Activated naive CD4-positive, alpha-beta T cell treated with anti-CD3 and anti-CD28 coated beads, Interleukin-2, amount 50 U/mL, for 72 hours (primary cell): Measurements from ENCODE around the gene COPZ1. TPM values are rescaled to one million over a fixed set of nuclear protein-coding genes. Genes with fewer than 3 reads are reported as not detected.

Source experiments
- ATAC-seq, 2 donors: fragments of 150-1000 bp; cut with Tn5 transposase; 2 replicates each; pipeline ENCODE4 v1.10.0; 2021; ENCODE audit warnings: mild to moderate bottlenecking in 2 of 2, moderate library complexity in 2 of 2
- DNase-seq, 2 donors: peaks; one replicate each; pipeline ENCODE4 v3.0.0; 2021 to 2022; ENCODE audit warnings: low spot score in 2 of 2
- H3K27ac Mint-ChIP-seq, 2 donors: one replicate each; pipeline ENCODE4 v1.8.0; 2022; ENCODE audit warnings: mild to moderate bottlenecking in 2 of 2, mixed read lengths in 2 of 2
- H3K36me3 Mint-ChIP-seq, 2 donors: one replicate each; pipeline ENCODE4 v1.8.0; 2022; ENCODE audit warnings: mixed read lengths in 2 of 2
- H3K9me3 Mint-ChIP-seq, 2 donors: one replicate each; pipeline ENCODE4 v1.8.0; 2022; ENCODE audit warnings: mixed read lengths in 2 of 2
- total RNA-seq, 2 donors: library from RNA; stranded (reverse); gene quantifications; one replicate each; pipeline ENCODE4 v1.2.3, GENCODE V29; 2022

Gene COPZ1
- total RNA-seq, 2 donors from 2014 or later: 99.1 to 101 TPM

DNA sequence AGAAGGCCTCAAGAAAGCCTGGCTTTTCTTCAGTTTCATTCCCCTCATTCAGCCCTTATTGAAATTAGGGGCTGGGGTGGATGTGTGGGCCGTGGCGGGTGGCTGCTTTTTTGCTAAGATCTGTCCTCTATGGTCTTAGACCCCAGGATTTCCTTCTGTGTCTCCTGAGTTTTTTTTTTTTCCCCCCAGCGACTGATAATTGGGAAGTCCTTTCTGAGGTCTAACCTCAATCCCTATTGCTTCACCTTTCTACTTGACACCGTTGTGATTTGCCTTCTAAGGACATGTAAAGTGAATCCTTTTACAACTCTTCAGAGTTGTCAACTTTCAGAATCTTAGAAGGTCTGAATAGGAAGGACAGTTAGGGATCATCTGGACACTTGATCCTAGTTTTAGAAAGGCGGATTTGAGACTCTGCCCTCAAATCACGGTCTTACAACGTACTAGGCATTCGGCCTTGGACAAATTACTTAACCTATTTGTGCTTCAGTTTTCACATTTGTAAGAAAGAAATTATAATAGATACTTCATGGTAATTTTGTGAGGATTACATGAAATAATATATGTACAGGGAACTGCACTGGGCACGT, 34.9 kb downstream of the COPZ1 start:
- Mint-ChIP-seq H3K36me3 (no peaks in the 10 kb centered on the region), H3K27ac (no peak overlapping the region), H3K9me3 (no peaks in the 10 kb centered on the region)
- DNase-seq (no peak), ATAC-seq (no peak)

DNA sequence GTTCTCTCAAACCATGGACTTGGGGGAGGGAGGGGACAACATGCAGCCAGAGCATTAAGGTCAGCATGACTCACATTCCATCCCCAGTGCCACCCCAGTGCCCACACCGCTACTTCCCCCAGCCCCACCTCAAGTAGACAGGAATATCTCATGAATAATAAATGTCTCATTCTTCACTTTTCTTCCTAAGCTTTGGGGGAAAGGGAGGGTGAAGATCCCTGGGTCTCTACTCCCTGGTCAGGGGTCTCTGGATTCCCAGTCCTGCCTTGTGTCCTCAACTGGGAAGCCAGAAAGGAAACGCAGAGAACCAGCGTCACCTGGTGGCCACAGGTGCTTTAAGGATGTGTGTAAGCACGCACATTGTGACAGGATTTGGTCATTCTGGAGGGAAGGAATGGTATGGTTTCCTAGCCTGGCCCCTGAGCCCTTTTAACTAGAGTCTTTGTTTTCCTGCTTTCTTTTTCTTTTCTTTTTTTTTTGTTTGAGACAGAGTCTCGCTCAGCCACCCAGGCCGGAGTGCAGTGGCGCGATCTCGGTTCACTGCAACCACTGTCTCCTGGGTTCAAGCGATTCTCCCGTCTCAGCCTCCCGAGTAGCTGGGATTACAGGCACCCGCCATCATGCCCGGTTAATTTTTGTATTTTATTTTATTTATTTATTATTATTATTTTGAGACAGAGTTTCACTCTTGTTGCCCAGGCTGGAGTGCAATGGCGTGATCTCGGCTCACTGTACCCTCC, 36.0 kb downstream of the COPZ1 start:
- no peak for ATAC-seq
- DNase-seq: peak in 1 of 2 donors; percentile 63
- Mint-ChIP-seq H3K9me3 (no peaks in the 10 kb centered on the region), H3K27ac (peak overlapping the region in 1 of 2 donors; percentile 34), H3K36me3 (no peaks in the 10 kb centered on the region)

DNA sequence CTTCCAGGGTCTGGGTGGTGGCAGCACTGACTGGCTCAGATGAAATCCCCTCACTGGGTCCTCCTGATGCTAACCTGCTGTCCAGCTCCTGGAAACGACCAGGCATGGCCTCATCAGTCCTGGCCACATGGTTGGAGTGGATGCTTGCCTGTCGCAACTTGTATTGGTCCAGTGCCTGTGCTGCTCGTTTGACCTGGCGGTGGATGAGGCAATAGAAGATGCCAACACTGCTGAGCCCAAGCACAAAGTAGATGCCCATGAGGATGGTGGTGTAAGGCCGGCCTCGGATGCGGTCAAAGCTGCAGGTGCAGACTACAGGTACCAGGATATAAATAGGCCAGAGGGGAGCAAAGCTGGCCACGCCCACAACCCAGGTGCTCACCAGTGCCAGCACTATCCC, 38.1 kb downstream of the COPZ1 start:
- Mint-ChIP-seq H3K9me3 (no peaks in the 10 kb centered on the region), H3K36me3 (no peaks in the 10 kb centered on the region)
- ATAC-seq: no peak

DNA sequence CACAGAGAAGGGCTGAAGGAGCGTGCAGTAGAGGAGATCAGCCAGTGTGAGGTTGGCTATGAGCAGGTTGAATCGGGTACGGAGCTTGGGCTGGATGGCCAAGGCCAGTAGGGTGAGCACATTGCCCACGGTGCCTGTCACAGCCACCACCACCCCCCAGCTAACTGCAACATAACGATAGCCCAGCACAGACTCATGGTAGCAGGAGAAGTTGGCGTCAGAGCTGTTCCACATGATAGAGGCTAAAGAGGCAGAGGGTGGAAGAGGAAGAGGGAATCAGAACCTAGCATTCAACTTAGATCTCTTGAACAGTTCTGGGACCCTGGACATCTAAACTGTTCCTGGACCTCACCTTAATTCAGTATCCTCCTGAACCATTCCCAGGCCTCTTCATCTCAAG, 38.7 kb downstream of the COPZ1 start:
- H3K9me3 Mint-ChIP-seq: no peaks in the 10 kb centered on the region
- ATAC-seq (no peak), DNase-seq (no peak)
- peak overlapping the region in 1 of 2 donors; percentile 85 for H3K27ac Mint-ChIP-seq
- no peaks in the 10 kb centered on the region for H3K36me3 Mint-ChIP-seq

More for the DNA sequence above, 38.1 kb downstream of the COPZ1 start:
- no peak for DNase-seq
- peak overlapping the region in 1 of 2 donors; percentile 85 for H3K27ac Mint-ChIP-seq

DNA sequence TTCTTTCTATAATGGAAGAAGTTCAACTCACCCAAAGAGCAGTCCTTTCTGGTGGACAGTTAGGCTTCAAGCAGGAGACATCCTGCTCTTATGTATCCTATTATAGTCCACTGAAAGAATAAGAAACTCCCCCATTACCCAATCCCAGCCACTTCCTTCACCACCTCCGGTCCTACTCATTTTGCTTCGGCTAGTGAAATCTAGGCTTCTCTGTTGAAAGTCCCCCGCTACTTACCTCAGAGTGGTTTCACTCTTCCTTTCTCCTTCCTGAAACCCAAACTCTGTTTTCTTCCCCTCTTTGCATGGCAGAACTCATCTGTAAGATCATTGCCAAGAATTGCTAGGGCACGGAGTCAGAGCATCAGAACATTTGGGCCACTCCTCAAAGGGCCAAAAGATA, 39.5 kb downstream of the COPZ1 start, which contains the start of gene GPR84:
GPR84 (minus strand) TSS at position 74 of the 400 bp plus-strand sequence. CDS start 635 bp downstream, outside the sequence.
- no peaks in the 10 kb centered on the region for H3K36me3 Mint-ChIP-seq
- no peaks in the 10 kb centered on the region for H3K9me3 Mint-ChIP-seq
- DNase-seq (peak in 1 of 2 donors; percentile 67), ATAC-seq (peak; percentile 63 to 66)
- peak within 1 kb of the TSS; percentile 12 to 85 for H3K27ac Mint-ChIP-seq

DNA sequence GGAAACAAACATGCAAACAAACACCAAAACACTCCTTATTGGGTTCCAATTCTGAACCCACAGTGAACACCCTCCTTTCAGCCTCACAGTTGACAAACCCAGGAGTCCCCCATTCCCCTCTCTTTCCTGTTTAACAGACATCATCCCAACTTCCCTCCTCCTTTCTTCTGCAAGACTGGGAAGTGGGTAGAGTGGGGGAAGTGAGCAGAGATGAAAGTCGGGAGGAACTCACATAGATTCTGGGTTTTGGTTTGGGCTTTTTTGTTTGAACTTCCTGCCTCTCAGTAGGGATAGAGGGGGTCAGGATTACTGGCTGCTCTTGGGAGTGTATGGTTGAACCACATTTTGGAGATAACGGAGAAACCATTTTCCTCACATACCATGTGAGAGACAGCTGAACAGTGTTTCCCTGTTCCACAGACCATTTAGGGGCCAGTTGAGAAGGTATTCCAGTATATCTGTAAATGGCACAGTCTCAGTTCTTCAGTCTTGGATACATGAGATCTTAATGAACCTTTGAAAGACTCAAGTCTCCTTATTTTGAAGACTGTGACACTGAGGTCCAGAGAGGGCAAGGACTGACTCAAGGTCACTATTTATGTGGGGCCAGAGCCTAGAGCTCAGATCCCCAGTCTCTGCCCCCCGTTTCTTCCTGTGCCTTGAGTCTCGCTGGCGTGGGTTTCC, 43.2 kb downstream of the COPZ1 start:
- Mint-ChIP-seq H3K9me3 (no peaks in the 10 kb centered on the region), H3K27ac (peak overlapping the region in 1 of 2 donors; percentile 0), H3K36me3 (no peaks in the 10 kb centered on the region)
- no peak for DNase-seq
- peak in 1 of 2 donors; percentile 23 for ATAC-seq

DNA sequence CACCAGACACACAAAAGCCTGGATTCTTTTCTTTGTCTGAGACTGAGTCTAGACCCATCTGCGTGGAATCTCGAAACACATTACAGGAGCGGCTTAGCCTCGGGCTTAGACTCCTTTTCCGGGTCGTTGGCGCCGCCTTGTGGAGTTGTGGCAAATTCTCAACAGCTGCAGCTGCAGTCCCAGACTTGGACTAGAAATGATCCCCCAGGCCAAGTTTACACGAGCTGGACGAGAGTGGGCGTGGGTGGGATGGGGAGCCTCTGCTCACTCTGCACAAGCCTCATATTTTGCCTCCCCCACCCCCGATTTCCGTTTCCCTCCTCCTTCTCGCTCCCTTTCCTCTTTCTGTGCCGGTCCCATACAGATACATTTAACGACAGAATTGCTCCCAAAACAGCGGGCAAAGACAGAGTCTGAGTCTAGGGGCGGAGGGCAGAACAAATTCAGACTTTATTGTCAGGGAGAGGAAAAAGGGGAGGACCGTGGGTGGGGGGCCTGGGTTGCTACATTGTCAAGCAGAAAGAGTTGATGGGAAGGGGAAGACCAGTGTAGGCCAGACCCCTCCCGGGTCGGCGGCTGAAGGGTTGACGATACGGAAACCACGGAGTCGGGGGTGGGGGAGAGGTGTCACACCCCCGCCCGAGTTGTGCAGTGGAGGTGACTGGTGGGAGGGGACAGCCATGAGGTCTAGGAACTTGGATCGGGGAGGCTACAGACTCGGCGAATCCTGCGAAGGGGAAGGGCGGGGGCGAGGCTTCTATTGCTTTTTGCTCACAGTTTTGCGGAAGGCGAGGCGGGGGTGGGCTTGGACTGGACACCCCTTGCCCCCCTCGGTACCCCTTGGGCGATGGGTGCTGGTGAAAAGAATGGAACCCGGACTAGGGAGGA, 44.0 kb downstream of the COPZ1 start:
- Mint-ChIP-seq H3K9me3 (no peaks in the 10 kb centered on the region), H3K36me3 (no peaks in the 10 kb centered on the region), H3K27ac (peak overlapping the region; percentile 15 to 79)
- ATAC-seq (peak; percentile 70 to 81), DNase-seq (peak; percentile 79 to 91)

DNA sequence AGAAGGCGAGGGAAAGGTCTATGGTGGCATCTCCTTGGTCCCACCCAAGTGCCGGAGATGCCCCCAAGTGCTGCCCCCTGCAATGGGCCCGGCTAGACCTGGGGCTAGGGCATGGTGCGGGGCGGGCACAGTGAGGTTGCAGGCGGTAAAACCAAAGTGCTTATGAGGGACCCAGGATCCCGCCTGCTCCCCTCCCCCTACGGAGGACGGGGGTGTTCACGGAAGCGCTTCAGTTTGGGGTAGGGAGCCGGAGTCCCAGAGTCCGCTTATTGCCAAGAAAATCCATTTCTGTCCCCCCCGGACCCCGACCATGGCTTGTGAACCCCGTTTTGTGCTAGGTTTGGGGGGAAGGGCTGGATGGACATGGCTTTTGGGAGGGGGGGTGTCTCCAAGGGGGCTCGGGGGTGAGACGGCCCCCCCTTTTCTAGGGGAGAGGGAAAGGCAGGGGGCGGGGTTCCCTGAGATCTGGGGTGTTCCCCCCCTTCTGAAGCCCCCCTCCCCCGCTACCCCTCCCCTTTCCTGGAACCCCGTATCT, 44.7 kb downstream of the COPZ1 start:
- Mint-ChIP-seq H3K9me3 (no peaks in the 10 kb centered on the region), H3K36me3 (no peaks in the 10 kb centered on the region), H3K27ac (peak overlapping the region in 1 of 2 donors; percentile 15)
- DNase-seq: no peak
- ATAC-seq: no peak

DNA sequence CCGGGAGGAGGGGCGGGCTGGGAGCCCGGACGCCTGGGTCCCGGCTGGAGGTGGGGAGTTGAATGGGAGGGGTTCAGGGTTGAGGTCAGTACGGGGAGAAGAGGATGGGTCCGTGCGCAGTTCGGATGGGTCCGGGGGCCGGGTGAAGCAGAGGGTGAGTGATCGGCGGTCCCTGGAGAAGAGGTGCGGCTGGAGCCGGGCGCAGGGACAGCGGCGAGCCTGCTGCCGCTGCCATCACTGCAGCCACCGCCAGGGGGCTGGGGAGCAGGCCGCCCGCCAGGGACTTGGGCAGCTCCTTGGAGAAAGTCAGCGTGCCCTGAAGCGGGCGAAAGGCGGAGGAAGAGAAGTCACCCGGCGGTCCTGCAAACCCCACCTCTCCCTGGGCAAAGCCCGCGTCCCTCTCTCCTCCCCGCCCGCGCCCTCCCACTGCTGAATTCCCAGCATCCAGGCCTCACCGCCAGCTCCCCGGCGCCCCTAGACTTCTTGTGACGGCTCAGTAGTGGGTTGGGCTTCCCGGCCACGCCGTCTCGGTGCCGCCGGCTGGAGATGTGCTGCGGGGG, 45.3 kb downstream of the COPZ1 start:
- no peaks in the 10 kb centered on the region for H3K36me3 Mint-ChIP-seq
- no peaks in the 10 kb centered on the region for H3K9me3 Mint-ChIP-seq
- peak in 1 of 2 donors; percentile 34 for ATAC-seq
- DNase-seq: peak in 1 of 2 donors; percentile 45
- no peak overlapping the region for H3K27ac Mint-ChIP-seq

DNA sequence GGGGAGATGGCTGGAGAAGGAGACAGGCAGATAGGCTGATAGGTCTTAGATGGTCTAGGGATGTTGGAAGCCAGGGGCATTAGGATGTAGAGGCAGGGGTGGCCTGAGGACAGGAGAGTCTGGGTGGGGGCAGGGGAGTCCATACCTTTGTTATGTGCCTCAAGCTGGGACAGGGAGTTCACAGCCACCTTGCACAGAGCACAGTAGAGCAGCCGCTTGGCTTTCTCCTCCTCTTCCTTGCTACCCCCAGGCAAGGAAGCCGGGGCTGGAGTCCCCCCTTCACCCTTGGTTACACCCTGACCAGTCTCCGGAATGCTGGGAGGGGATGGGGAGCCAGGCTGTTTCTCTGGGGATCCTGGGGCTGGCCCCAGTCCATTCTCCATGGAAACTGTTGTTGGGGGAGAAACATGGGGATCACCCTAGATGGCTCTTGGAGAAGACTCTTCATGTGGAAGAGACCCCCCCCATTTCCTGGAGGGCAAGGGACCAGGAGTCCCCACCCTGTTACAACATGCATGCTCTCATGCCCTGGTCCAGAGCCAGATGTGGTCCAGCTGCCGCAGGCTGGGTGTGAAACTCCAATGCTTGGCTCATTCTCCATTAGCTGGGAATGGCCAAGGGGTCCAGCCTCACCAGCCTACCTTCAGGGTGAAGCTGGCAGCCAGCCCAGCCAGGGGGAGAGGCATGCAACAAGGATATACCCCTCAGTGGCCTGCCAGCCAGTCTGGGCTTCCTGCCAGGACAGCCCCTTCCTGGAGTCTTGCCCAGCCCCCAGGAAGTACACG, 46.6 kb downstream of the COPZ1 start:
- H3K27ac Mint-ChIP-seq: peak overlapping the region in 1 of 2 donors; percentile 73
- no peaks in the 10 kb centered on the region for H3K36me3 Mint-ChIP-seq
- H3K9me3 Mint-ChIP-seq: no peaks in the 10 kb centered on the region
- DNase-seq: no peak
- no peak for ATAC-seq

DNA sequence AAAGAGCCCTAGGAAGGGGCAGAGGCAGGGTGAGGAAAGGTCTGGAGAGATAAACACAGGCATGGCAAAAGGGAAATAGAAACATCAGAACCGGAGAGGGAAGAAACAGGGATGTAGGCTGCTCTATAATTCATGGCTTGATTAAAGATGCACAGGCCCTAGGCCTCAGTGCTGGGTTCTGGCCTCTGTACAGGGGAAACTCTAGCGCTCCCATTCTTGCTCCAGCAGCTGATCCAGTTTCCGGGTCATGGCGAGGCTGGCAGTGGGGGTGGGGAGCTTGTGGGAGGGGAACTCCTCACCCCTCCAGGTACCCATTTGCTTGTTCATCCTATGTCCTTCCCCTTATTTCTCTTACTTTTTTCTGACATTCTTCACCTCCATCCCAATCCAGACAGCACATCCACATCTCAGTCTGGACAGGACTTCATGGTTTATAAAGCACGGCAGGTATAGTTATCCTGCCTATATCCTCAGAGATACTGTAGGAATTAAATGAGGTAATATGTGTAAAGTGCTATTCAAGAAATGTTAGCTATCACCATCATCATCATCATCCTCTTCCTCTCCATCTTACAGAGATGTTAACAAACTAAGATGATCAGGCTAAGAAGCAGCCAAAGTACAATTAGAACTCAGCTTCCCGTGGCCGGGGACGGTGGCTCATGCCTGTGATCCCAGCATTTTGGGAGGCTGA, 47.3 kb downstream of the COPZ1 start:
- peak overlapping the region in 1 of 2 donors; percentile 73 for H3K27ac Mint-ChIP-seq
- no peak for ATAC-seq
- H3K36me3 Mint-ChIP-seq: no peaks in the 10 kb centered on the region
- no peak for DNase-seq
- no peaks in the 10 kb centered on the region for H3K9me3 Mint-ChIP-seq

DNA sequence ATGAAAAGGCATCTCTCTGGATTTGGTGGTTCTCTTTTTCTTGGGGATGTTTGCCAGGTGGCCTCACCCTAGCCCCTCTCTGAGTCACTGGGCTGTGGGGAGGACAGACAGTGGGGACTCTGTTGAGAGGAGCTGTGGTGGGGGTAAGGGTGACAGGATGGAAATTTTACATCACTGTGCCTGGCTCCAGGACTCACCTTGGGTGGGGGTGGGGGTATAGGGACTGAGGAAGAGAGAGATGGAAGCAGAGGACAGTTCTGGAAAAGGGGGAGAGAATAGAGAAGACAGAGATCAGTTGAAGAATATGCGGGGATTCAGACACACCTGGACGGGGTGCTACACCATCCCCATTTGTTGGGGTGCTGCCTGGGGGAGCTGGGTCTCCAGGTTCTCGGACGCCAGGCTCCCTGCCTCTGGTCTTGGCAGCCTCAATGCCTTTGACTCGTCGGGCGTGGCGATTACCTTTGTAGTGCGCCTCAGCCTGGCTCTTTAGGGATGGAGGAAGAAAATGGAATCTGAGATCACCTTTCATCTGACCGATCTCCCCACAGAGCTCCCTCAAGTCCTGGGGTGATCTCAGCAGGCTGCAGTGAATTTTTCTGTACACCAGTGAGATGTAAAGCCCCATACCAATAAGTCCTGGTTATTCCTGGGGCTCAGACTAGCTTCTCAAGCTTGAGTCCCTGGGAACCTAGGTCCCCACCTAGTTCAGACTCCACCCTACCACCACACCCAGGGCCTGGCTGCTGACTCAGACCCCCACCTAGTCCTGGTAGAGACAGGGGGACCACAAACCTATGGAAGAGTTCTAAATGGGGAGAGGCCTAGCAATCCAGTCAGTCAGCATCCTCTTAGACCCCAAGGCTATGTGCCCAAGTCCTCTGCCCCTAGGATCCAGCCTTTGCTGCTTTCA, 49.0 kb downstream of the COPZ1 start:
- DNase-seq (no peak), ATAC-seq (peak; percentile 38 to 56)
- H3K27ac Mint-ChIP-seq: peak overlapping the region in 1 of 2 donors; percentile 53
- H3K36me3 Mint-ChIP-seq: no peaks in the 10 kb centered on the region
- H3K9me3 Mint-ChIP-seq: no peaks in the 10 kb centered on the region

DNA sequence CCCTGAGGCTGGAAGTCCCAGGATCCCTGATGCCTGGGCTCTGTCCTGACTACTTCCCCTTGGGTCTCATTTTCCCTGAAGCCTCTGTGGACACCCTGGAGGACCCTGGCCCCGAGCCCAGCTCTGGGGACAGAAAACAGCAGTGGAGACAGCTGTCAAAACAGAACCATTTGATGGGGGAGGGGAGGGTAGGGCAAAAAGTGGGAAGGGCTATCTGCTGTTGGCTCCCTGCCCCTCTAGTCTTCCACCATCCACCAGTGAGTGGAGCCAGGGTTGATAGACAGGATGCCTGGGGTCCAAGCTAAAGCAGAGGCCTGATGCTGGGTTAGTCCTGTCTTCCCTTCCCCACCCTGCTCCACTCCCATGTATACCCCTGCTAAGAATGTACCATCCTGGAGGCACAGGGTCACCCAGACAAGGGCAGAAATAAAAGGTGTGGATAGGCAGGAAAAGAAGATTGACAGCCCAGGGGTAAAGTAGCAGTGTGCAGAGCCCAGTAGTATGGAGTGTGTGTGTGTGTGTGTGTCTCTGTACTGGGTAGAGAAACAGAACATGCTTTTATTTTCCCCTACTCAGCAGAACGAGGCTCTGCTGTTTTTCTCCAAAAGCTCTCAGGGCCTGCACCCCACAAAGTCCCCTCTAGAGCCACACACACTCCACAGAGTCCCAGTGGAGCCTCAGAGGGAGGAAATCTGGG, 49.8 kb downstream of the COPZ1 start:
- no peak for ATAC-seq
- H3K36me3 Mint-ChIP-seq: no peaks in the 10 kb centered on the region
- no peaks in the 10 kb centered on the region for H3K9me3 Mint-ChIP-seq
- no peak for DNase-seq
- H3K27ac Mint-ChIP-seq: peak overlapping the region in 1 of 2 donors; percentile 26
